Central memory CD8-positive, alpha-beta T cell (primary cell): ENCODE data around the gene PBX3.

ENCODE experiments used
- ATAC-seq: fragments of 150-1000 bp; cut with Tn5 transposase; replicated peaks from 2 replicates; pipeline ENCODE4 v1.10.0; 2022; ENCODE audit warnings: mild to moderate bottlenecking, moderate FRiP score, moderate number of reproducible peaks; ENCODE audit not compliant: poor library complexity, severe bottlenecking; ENCODE audit errors: extremely low read depth
- DNase-seq, 2 donors: peaks; one replicate each; pipeline ENCODE4 v3.0.0; 2021; ENCODE audit warnings: low spot score in 2 of 2
- H3K27ac Mint-ChIP-seq: one replicate; pipeline ENCODE4 v1.8.0; 2022; ENCODE audit warnings: low read depth, mild to moderate bottlenecking, moderate library complexity, mixed read lengths
- H3K27me3 Mint-ChIP-seq: one replicate; pipeline ENCODE4 v1.8.0; 2022; ENCODE audit warnings: mixed read lengths
- H3K36me3 Mint-ChIP-seq: one replicate; pipeline ENCODE4 v1.8.0; 2022; ENCODE audit warnings: mild to moderate bottlenecking, moderate library complexity, mixed read lengths; ENCODE audit not compliant: insufficient read depth
- H3K4me1 Mint-ChIP-seq: one replicate; pipeline ENCODE4 v1.8.0; 2022; ENCODE audit warnings: mixed read lengths
- H3K4me3 Mint-ChIP-seq: one replicate; pipeline ENCODE4 v1.8.0; 2022; ENCODE audit warnings: mild to moderate bottlenecking, moderate library complexity, mixed read lengths
- H3K9me3 Mint-ChIP-seq: one replicate; pipeline ENCODE4 v1.8.0; 2022; ENCODE audit warnings: mixed read lengths

PBX3 gene

DNA sequence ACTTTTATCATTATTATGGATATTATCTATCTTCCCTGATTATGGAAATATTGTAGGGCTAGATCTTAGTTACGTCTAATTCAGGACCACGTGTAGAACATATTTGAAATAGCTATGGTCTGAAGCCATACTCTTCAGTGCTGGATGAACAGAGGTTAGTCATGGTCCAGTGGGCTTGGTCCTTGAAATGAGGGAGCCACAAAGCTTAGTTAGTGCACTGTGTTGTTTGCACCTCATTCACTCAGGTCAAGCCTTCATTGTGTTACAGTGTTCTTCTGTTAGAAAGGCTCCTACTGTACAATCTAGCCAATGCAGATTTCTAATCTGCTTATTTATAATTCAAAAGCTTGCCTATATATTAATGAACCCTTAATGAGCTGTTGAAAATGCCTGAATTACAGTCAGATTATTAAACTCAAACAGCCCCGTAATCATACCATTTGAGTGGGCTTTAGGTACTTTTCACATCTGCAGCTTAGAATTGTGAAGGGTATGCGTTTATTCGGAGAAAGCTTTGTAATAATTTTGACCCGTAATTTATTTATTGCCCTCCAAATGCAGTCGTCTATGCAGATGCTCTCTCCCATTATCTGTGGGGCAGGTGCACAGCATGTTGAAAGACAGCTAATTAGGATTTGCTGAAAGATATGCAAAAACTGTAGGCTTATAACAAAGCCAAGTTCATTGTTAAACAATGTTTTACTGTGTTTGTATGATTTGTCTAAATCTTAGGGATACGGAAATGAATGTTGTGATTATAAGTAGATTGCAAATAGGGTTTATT is 164.9 kb downstream of the PBX3 start:
- H3K27me3 Mint-ChIP-seq, result no peaks in the 10 kb centered on the region
- H3K27ac Mint-ChIP-seq, result no peak overlapping the region
- peaks cover 3% of the 10 kb centered on the region for H3K36me3 Mint-ChIP-seq
- no peak overlapping the region for H3K4me3 Mint-ChIP-seq
- H3K4me1 Mint-ChIP-seq, result no peaks in the 10 kb centered on the region
- no peaks in the 10 kb centered on the region for H3K9me3 Mint-ChIP-seq
- ATAC-seq, result no peak
- no peak for DNase-seq

DNA sequence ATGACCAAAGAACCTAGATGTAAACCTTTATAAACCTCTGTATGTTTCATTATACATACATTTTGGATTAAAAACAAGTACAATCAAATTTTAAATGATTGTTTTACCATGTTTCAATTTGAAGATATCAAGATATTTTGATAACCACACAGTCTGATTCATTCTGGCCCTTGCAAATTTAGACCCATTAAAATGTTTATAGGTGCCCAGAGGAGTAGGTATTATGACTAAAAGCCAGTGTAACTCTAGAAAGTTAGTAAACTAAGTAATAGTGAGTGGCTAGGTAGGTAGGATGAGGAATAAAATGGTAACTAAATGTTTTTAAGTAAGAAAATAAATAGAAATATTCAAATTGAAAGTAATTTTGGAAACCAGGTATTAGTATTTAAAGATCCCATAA is 165.5 kb downstream of the PBX3 start:
- no peak for DNase-seq
- Mint-ChIP-seq H3K9me3 (no peaks in the 10 kb centered on the region), H3K4me1 (no peaks in the 10 kb centered on the region), H3K27ac (no peak overlapping the region), H3K4me3 (no peak overlapping the region), H3K36me3 (peaks cover 3% of the 10 kb centered on the region), H3K27me3 (no peaks in the 10 kb centered on the region)
- ATAC-seq, result no peak

DNA sequence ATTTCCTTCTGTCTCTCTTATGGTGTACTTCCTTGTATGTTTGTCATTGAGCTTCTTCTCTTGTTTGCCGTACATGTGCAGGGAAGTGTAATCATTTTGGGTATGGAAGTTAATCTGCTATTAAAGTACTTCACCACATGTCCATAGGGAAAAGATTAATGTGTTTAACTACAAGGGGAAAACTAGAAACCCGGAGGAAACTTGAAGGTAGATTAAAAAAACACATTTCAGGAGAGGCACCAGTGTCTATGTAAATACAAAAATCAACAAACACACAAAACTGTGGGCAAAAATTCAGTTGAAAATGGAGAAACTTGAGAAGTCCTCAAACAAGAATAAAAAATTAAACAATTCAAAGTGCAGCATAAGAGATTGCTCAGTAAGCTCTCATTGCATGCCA is 166.4 kb downstream of the PBX3 start:
- ATAC-seq (no peak), DNase-seq (no peak)
- peaks cover 3% of the 10 kb centered on the region for H3K36me3 Mint-ChIP-seq
- no peaks in the 10 kb centered on the region for H3K27me3 Mint-ChIP-seq
- H3K9me3 Mint-ChIP-seq, result no peaks in the 10 kb centered on the region
- H3K4me1 Mint-ChIP-seq, result no peaks in the 10 kb centered on the region
- no peak overlapping the region for H3K4me3 Mint-ChIP-seq
- no peak overlapping the region for H3K27ac Mint-ChIP-seq

DNA sequence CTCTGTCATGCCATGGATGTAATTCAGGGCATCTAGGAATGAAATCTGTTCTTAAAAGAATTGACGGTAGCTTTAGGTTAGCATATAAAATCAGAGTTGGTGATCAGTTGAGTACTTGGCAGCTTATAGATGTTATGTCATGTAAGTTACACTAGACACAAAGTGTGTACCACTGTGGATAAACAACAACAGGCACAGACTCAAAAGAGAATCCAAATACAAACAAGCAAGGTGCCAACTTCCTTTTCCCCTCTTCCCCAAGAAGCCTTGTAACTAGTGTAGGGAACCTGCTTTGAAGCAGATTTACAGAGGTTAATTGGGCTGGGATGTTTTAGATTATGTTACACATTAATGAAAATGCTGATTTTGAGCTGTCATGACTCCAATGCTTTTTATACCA is 167.2 kb downstream of the PBX3 start:
- peaks cover 3% of the 10 kb centered on the region for H3K36me3 Mint-ChIP-seq
- no peak for ATAC-seq
- no peak for DNase-seq
- no peaks in the 10 kb centered on the region for H3K27me3 Mint-ChIP-seq
- H3K27ac Mint-ChIP-seq, result no peak overlapping the region
- no peaks in the 10 kb centered on the region for H3K9me3 Mint-ChIP-seq
- H3K4me3 Mint-ChIP-seq, result no peak overlapping the region
- no peaks in the 10 kb centered on the region for H3K4me1 Mint-ChIP-seq

DNA sequence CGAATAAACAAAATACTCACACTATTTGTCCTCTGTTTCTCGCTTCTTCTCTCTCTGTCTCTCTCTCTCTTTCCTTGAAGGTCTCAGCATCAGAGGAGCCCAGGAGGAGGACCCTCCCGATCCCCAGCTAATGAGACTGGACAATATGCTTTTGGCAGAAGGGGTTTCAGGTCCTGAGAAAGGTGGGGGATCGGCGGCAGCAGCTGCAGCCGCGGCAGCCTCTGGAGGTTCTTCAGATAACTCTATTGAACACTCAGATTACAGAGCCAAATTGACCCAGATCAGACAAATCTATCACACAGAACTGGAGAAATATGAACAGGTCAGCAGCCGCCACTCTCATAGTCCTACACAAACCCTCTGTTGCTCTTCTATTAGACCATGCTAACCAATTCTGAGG is 168.4 kb downstream of the PBX3 start:
- ATAC-seq (no peak), DNase-seq (no peak)
- Mint-ChIP-seq H3K4me3 (no peak overlapping the region), H3K27ac (no peak overlapping the region), H3K36me3 (peaks cover 3% of the 10 kb centered on the region), H3K9me3 (no peaks in the 10 kb centered on the region), H3K4me1 (no peaks in the 10 kb centered on the region), H3K27me3 (no peaks in the 10 kb centered on the region)

DNA sequence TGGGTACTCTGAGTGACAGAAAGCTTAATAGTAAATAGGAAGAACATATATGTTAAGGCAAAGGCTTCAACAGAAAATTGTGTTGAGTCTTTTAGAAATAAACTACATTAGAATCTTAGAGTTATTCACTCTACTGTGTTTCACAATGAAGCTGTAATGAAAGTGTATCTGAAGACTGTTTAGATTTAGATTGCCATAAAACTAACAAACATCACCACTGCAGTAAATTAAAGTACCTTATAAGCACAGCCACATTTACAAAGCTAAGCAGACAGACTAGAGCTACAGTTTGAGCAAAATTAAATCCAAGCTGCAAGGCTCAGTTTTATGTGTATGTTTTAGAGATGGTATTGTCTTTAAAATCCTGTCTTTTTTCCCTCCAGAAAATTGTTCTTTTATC is 172.4 kb downstream of the PBX3 start:
- no peaks in the 10 kb centered on the region for H3K27me3 Mint-ChIP-seq
- peaks cover 3% of the 10 kb centered on the region for H3K36me3 Mint-ChIP-seq
- H3K4me1 Mint-ChIP-seq, result no peaks in the 10 kb centered on the region
- no peak for ATAC-seq
- H3K27ac Mint-ChIP-seq, result no peak overlapping the region
- H3K4me3 Mint-ChIP-seq, result no peak overlapping the region
- no peaks in the 10 kb centered on the region for H3K9me3 Mint-ChIP-seq
- no peak for DNase-seq

DNA sequence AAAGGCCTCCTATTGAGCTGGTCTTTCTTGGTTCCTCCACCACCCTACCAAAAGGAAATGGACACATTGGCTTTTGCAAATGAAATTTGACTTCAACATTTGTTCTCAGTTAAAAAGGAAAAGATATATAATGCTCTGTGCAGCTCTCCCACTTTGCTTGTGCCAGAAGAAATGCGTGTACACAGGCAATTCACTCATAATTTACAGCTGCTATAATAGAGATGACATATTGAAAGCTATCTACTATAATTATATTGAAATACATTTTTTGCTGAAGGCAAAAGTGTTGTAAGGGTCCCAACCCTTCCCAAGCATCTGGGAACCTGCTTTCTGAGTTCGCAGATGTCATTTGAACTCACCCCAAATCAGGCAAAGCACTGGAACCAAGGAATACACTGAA is 173.2 kb downstream of the PBX3 start:
- no peak overlapping the region for H3K27ac Mint-ChIP-seq

DNA sequence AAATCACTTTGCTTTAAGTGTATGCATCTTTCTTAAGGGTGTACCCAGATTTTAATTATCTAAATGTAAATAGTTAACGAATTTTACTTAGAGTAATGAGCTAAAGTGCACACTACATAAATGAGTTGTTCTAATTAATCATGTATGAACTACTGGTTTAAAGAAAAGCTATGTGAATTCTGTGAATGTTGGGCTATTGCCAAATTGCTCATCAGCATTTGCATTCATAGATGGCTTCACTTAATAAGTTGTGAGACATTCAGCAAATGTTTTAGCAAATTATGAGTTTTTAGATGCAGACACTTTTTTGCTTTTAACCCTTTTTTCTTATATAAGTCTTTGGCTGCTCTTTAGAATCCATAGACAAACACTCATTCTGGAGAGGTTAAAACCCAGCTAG is 175.7 kb downstream of the PBX3 start:
- no peaks in the 10 kb centered on the region for H3K9me3 Mint-ChIP-seq
- H3K4me3 Mint-ChIP-seq, result no peak overlapping the region
- H3K36me3 Mint-ChIP-seq, result no peaks in the 10 kb centered on the region
- no peak for DNase-seq
- no peaks in the 10 kb centered on the region for H3K27me3 Mint-ChIP-seq
- ATAC-seq, result no peak
- H3K4me1 Mint-ChIP-seq, result no peaks in the 10 kb centered on the region
- H3K27ac Mint-ChIP-seq, result no peak overlapping the region

More for the DNA sequence above, 173.2 kb downstream of the PBX3 start:
- H3K9me3 Mint-ChIP-seq, result no peaks in the 10 kb centered on the region
- H3K27me3 Mint-ChIP-seq, result no peaks in the 10 kb centered on the region
- H3K4me3 Mint-ChIP-seq, result no peak overlapping the region
- ATAC-seq (no peak), DNase-seq (no peak)
- H3K36me3 Mint-ChIP-seq, result peaks cover 3% of the 10 kb centered on the region
- H3K4me1 Mint-ChIP-seq, result no peaks in the 10 kb centered on the region

DNA sequence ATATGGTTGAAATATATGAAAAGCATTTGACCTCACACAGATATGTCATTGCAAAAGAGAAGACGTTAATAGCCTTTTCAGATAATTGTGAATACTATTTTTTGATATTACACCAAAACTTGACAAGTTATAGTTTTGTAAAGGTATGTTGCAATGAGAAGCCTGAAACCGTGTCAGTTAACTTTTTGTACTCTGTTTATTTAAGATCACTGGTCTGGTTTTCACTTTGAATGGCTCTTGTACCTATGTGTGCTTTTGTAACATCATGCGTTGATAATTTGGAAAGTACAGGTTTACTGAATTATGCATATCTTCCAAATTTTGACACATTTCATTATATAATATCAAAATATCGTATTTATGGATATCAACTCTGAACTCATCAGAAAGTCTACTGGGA is 177.2 kb downstream of the PBX3 start:
- ATAC-seq, result no peak
- H3K27me3 Mint-ChIP-seq, result no peaks in the 10 kb centered on the region
- H3K4me3 Mint-ChIP-seq, result no peak overlapping the region
- no peak for DNase-seq
- H3K4me1 Mint-ChIP-seq, result no peaks in the 10 kb centered on the region
- H3K9me3 Mint-ChIP-seq, result no peaks in the 10 kb centered on the region
- H3K36me3 Mint-ChIP-seq, result peaks cover 1% of the 10 kb centered on the region
- H3K27ac Mint-ChIP-seq, result no peak overlapping the region

DNA sequence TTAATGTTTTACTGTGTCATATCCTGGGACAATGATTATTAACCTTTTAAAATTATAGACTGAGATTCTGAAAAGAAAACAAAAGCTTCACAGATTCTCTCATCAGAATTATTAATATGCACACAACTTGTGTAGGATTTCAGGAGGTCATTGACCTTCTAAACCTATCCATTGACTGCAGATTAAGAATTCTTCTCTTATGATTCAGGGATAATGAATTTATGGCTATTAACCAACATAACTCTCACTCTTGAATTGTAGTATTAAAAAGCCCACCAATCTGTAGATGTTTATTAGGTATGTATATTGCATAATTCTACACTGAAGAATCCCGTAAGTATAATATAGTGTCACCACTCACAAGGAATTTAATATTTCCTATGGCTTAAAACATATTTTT is 179.8 kb downstream of the PBX3 start:
- Mint-ChIP-seq H3K4me1 (no peaks in the 10 kb centered on the region), H3K27ac (no peak overlapping the region), H3K27me3 (no peaks in the 10 kb centered on the region), H3K4me3 (no peak overlapping the region), H3K9me3 (no peaks in the 10 kb centered on the region), H3K36me3 (peaks cover 4% of the 10 kb centered on the region)
- no peak for DNase-seq
- ATAC-seq, result no peak

DNA sequence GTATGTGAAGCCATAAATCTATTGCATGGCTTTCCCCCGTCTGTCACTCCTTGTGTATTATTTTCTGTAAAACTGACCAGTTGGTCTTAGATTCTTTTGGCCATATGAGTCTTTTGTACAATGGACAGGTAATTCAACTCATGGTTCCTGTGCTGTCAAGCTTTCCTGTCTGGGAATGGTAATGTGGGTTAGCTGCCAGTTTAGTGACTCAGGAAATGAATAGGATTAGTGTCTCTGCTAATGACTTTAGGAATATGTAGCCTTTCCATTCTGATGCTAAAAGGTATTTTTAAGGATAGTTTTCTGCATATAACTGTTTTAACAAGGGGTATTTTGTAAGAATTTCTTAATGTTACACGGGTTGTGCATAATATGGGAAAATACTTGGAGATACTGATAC is 182.7 kb downstream of the PBX3 start:
- Mint-ChIP-seq H3K9me3 (no peaks in the 10 kb centered on the region), H3K36me3 (peaks cover 4% of the 10 kb centered on the region), H3K27me3 (no peaks in the 10 kb centered on the region), H3K4me3 (no peak overlapping the region), H3K27ac (no peak overlapping the region), H3K4me1 (no peaks in the 10 kb centered on the region)
- no peak for ATAC-seq
- no peak for DNase-seq

DNA sequence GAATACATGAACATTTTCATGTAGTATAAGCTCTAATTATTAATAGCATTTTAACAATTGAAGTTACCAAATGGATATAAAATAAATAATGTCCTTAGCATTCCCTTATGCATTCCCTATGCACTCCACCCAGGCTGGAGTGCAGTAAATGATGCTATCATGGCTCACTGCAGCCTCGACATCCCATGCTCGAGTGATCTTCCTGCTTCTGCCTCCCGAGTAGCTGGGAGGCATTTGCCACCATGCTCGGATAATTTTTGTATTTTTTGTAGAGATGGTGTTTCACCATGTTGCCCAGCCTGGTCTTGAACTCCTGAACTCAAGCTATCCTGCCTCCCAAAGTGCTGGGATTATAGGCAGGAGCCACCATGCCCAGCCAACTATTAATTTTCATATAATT is 184.0 kb downstream of the PBX3 start:
- peaks cover 7% of the 10 kb centered on the region for H3K36me3 Mint-ChIP-seq

DNA sequence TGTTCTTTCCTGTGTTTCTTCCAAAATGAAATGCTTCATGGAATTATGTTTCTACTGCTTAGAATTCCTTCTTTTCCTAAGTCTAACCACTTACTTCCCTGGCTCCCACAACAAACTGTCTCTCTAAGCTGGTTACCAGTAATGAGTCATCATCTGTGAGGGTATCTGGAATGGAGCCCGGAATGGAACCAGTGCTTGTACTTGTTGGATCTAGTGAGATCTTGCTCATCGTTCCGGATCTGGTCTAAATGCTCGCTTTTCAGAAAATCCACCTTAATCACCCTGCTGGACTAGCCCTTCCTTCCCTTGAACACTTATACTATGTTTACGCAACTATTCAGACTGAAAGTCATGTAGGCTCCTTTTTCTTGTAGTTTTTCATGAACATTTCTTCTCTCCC is 184.8 kb downstream of the PBX3 start:
- H3K36me3 Mint-ChIP-seq, result peaks cover 7% of the 10 kb centered on the region
- no peaks in the 10 kb centered on the region for H3K27me3 Mint-ChIP-seq
- no peak for DNase-seq
- H3K4me1 Mint-ChIP-seq, result no peaks in the 10 kb centered on the region
- no peak overlapping the region for H3K27ac Mint-ChIP-seq
- H3K9me3 Mint-ChIP-seq, result no peaks in the 10 kb centered on the region
- no peak overlapping the region for H3K4me3 Mint-ChIP-seq
- no peak for ATAC-seq

More for the DNA sequence above, 184.0 kb downstream of the PBX3 start:
- DNase-seq (no peak), ATAC-seq (no peak)
- Mint-ChIP-seq H3K4me3 (no peak overlapping the region), H3K9me3 (no peaks in the 10 kb centered on the region), H3K27ac (no peak overlapping the region), H3K27me3 (no peaks in the 10 kb centered on the region), H3K4me1 (no peaks in the 10 kb centered on the region)
